ENCODE results near the gene SEMA4C.

SEMA4C gene

DNA sequence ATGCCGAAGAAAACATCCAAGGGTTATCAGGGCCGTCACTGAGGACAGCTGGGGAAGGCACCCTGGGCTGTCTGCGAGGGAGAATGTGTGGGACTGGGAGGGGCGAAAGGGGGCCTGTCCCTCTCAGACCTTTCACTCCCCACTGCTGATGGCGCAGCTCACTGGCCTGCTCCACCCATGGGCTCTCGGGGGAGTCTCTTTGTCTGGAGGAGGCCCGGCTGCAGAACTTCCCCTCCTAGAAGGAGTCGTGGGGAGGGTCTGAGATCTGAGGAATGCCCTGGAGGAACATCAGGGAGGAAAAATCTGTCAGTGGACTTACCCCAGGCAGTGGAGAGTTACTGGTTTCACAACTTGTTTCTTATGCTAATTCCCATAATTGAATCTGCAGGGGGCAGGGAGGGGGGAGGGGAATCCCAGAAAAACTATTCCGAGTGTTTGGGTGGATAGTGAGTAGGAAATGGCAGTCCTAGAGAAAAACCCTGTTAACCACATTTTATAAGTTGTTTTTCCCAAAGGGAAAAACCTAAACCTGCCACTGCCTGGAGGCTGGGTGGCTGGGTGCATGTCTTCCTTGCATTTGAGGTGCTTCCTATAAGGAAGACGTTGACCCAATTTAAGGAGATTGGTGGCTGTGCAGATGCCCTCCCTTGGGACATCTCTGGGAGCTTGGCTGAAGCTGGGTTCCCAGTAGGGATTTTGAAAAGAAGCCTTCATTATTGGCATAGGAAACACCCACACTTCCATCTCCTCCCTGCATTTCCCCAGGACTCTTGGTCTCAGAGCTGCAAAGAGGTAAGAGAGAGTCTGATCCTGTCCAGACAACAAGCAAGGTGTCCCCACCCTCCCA is 11.7 kb upstream of the SEMA4C start:
- no peak for DNase-seq (ENCODE audit: low read depth in 2 of 2)

GRCh38 chr2:96880891-96881273 is 11.0 kb upstream of the SEMA4C start:
- no peak for DNase-seq (ENCODE audit: low read depth in 2 of 2)

GRCh38 chr2:96879545-96880040 is 9.7 kb upstream of the SEMA4C start:
- no peak for DNase-seq (ENCODE audit: low read depth in 2 of 2)

- no peak for DNase-seq (ENCODE audit: low read depth in 2 of 2)
Observed at GRCh38 chr2:96878796-96879544, 9.1 kb upstream of the SEMA4C start.

DNA sequence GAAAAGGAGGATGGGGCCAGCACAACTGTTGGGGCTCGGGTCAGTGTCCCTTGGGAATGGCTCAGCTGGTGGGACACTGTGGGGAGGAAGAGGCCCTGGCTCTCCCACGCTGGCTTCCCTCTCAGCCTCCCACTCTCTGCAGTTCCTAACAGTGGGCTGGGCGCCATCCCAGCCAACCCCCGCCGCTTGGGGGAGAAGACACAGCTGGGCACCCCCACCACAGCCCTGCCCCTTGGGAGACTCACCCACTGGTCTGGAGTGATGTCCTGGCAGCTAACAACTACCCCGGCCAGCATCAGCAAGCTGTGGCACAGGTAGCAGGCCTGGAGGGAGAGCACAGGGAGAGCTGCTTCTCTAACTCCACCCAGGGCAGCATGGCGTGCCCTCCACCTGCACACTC is 8.3 kb upstream of the SEMA4C start:
- DNase-seq (ENCODE audit: low read depth in 2 of 2): no peak

GRCh38 chr2:96877631-96878092 is 7.8 kb upstream of the SEMA4C start:
- DNase-seq (ENCODE audit: low read depth in 2 of 2): no peak

DNA sequence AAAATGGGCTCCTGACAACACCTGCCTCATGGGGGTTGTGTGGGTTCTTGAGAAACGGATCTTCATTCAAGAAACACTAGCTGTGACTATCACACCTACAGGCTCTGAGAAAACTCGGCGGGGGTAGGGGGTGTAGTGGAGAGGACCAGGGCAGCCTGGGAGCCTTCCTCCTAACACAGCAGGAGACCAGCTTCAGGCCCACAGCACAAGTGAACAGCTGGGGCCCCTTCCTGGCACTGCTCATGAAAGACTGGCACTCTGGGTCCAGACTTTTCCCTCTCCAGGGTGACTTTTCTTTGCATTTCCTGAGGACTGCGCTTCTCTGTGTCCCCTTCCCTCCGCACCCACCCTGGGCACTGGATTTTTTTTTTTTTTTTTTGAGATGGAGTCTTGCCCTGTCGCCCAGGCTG is 7.2 kb upstream of the SEMA4C start:
- DNase-seq (ENCODE audit: low read depth in 2 of 2): no peak

GRCh38 chr2:96876269-96877041 is 6.6 kb upstream of the SEMA4C start:
- no peak for DNase-seq (ENCODE audit: low read depth in 2 of 2)

- DNase-seq (ENCODE audit: low read depth in 2 of 2): no peak
Observed at GRCh38 chr2:96875498-96876268, 5.8 kb upstream of the SEMA4C start.

GRCh38 chr2:96874198-96874831 is 4.4 kb upstream of the SEMA4C start:
- no peak for DNase-seq (ENCODE audit: low read depth in 2 of 2)

- DNase-seq (ENCODE audit: low read depth in 2 of 2): no peak
Observed at GRCh38 chr2:96873651-96874096, 3.8 kb upstream of the SEMA4C start.

- DNase-seq (ENCODE audit: low read depth in 2 of 2): no peak
Observed at GRCh38 chr2:96872591-96873349, 2.9 kb upstream of the SEMA4C start.

DNA sequence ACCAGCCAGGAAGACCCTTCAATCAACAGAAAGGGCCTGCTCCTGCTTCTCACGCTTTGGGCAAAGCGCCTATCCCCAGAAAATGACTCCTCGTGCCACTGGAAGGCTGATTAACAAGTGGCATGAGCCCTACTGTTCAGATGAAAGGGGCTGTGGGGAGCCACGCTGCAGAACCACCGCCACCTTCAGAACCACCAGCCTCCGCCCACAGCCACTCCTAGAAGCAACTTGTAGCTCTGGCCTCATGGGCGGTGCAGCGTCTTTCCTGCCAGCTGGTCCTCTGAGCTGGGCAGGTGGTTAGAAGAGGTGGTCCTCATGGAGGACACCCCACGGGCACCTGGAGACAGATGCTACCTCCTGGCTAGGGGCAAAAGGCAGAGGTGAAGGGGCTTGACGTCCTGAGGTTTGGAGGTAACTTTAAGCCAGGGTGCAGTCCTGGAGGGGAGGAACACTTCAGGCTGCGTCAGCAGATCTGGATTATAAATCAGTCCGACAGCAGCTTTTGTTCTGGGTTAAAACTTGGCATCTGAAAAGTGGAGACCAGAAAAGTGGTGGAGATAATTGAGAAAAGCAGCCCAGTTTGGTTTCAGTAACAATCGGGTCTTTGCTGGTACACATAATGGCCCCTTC is 861 bp upstream of the SEMA4C start:
- DNase-seq (ENCODE audit: low read depth in 2 of 2): no peak

- no peak for DNase-seq (ENCODE audit: low read depth in 2 of 2)
Observed at GRCh38 chr2:96869281-96869821, 529 bp downstream of the SEMA4C start.

DNA sequence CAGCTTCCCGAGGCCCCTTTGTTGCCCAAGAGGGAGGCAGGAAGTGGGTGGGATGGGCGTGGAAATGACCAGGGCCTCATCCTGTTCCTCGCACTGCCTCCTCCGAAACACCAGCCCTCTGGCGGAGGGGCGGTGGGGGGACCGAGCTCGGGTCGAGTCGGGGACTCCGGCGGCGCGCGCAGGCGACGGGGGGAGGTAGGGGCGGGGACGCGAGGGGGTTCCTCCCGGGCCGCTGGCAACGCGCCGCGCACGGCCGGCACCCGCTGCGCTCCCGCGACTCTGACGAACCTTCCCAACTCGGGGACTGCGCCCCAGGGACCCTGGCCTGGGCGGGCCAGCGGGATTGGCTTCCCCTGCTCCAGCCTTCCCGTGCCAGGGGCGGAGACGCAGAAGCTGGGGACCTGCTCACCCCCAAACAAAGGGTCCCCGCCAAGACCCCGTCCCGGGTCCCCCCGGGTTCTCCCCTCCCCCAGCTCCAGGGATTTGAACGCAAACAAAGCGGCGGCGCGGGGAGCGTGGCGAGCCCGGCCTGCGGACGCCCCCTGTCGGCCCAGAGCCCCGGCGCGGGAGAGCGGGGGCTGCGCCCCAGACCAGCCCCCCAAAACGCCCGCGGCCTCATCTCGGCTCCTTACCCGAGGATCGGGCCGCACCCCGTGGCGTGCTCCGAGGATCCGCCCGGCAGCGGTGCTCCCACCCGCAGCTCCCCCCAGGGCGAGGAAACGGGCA is 1.2 kb downstream of the SEMA4C start:
- DNase-seq (ENCODE audit: low read depth in 2 of 2): no peak

- no peak for DNase-seq (ENCODE audit: low read depth in 2 of 2)
Observed at GRCh38 chr2:96867756-96868554, 1.9 kb downstream of the SEMA4C start.

DNA sequence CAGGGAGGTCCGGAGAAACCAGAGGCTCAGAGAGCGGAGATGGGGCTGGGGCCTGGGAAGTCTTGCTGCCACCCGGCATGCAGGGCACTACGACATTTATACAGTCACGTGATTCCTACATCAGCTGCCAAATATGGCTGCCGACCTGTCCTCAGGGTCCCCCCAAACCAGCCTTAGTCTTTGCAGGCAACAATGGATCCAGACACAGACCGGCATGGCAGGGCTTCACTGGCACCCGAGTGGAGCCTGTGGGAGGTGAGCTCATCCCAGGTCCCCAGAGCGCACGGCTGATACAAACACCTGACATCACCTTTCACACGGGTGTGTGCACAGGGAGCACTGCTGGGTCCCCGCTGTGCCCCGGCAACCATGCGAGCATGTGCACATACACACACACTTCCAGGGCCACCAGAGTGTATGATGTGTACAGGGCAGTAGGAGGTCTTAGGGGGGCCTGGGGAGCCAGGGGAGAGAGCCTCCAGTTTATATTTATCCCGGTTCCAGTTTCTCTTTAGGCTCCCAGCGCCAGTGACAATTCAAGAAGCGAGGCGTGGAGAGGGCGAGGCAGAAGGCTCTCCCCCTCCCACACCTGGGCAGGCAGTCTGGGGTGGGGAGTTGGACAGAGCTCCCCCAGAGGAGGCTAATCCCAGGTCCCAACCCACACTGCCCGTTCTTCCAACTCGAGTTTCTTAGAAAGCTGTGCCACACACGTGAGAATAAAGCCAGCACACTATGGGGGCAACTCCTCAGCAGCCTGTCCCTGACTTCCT is 2.7 kb downstream of the SEMA4C start:
- no peak for DNase-seq (ENCODE audit: low read depth in 2 of 2)

Data from stimulated activated CD4-positive, alpha-beta T cell treated with anti-CD3 and anti-CD28 coated beads, Interleukin-1b, Interleukin-23, amount 100 ng/mL, for 1 hour (primary cell).